Raji (cell line): ENCODE data around the gene KCTD11.

ENCODE experiments used
- POLR2A ChIP-seq: IDR thresholded peaks from 2 replicates; pipeline ENCODE4 v1.6.1; 2011; ENCODE audit warnings: low read depth, low read length, control low read depth; ENCODE audit not compliant: insufficient read depth

The KCTD11 gene

GRCh38 chr17:7382901-7383300, 30.9 kb downstream of the KCTD11 start:
- TF ChIP-seq POLR2A = no peak

DNA sequence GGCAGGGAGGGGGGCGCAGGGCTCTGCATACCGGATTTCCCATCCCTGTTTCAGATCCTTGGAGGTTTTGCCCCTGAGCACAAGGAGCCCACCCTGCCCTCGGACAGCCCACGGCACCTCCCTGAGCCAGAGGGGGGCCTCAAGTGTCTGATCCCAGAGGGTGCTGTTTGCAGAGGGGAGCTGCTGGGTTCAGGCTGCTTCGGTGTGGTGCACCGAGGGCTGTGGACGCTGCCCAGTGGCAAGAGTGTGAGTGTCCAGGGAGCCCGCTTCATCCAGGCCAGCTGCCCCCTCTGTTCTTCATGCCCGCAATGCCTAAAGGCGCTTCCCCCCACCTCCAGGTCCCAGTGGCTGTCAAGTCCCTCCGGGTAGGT, 31.4 kb downstream of the KCTD11 start:
- no peak for TF ChIP-seq POLR2A

DNA sequence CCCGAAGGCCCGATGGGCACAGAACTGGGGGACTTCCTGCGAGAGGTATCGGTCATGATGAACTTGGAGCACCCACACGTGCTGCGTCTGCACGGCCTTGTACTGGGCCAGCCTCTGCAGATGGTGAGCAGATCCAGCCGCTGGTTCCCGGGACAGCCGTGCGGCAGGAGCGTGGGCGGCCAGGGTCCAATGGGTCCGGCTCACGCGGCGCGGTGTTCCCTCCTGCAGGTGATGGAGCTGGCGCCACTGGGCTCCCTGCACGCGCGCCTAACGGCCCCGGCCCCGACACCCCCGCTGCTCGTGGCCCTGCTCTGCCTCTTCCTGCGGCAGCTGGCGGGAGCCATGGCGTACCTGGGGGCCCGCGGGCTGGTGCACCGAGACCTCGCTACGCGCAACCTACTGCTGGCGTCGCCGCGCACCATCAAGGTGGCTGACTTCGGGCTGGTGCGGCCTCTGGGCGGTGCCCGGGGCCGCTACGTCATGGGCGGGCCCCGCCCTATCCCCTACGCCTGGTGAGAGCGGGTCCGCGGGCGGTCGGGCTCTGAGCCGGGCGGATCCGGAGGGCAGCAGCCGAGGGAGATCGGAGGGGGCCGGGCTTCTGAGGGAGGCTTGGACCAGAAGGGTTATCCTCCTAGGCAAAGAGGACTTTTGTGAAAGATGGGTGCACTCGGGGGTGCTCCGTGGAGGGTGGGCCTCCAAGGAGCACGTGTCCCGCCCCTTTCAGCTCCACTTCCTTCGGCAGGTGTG, 32.0 kb downstream of the KCTD11 start:
- no peak; the same call in 1 of the 2 replicates for TF ChIP-seq POLR2A

DNA sequence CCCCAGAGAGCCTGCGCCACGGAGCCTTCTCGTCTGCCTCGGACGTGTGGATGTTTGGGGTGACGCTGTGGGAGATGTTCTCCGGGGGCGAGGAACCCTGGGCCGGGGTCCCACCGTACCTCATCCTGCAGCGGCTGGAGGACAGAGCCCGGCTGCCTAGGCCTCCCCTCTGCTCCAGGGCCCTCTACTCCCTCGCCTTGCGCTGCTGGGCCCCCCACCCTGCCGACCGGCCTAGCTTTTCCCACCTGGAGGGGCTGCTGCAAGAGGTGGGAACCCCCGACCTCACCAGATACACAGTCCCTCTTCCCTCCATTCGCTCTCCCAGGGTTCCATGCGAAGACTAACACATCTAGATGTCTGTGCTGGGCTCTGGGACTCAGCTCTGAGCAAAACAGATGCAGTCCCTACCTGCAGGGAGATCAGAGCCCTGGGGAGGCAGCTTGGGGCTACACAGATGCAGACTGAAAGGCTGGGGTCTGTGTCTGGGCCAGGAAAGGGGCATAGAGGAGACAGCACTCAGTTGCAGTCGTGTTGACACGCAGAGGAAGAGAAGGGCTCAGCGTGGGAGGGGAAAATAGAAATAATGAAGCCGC, 32.6 kb downstream of the KCTD11 start:
- no peak for TF ChIP-seq POLR2A

GRCh38 chr17:7388856-7389255, 36.9 kb downstream of the KCTD11 start:
- no peak for TF ChIP-seq POLR2A

DNA sequence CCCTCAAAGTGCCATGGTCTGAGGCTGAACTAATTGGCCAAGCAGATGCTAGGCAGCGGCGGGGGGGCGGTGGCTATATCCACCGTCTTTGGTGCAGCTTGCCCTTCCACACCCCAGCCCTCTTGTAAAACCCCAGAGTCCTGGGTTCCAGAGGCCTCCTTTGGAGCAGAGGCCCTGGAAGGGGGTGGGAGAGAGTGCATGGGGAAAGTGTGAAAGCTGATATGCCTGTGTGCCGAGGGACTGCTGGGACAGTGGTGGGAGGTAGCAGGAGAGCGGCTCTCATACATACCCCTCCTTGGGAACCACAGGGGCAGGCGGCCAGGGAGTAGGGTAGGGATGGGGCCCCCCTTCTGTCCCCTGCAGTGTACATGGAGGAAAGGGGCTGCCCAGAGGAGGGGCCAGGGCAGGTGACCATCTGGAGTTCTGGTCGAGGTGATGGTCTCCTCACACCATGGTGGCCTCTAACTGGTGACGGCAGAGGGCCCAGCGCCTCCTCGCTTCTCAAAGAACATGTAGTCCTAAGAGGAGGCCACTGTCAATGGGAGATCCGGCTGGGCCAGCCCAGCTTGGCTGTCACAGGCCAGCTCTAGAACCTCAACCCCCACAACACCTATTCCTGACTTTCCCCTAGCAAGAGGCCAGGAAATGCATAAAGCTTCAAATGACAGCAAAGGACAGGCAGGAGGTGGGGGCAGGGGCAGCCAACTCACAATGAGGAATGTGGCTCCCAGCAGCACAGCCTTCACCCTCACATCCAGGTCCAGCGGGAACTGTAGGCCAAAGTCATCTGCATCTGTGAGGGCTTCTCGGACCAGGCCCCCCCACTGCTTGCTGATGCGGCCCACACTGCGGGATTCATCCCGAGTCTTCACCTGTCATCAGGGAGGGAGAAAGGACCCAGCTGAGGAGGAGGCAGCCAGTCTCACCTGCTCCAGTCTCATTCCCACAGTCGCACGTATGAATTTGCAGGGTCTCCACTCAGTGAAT, 38.3 kb downstream of the KCTD11 start:
- TF ChIP-seq POLR2A = no peak

DNA sequence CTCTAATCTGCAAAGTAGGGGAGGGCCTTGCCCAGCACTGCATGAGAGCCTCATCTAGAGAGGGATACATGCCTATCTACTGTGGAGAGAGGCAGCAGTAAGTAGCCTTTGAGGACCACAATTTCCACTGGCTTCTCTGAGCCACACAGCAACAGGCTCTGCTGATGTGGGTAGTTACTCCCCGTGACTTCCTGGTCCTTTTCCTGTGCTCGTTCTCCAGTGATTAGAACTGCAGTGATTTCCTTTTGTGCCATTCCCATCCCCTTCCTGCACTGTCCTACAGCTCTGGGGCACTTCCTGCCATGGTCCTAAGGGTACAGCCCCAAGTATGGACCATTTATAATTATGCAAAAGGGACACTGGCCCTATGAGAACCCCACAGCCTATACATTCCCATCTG, 39.3 kb downstream of the KCTD11 start:
- no peak for TF ChIP-seq POLR2A

- TF ChIP-seq POLR2A = no peak
Observed at GRCh38 chr17:7392696-7393612, 41.0 kb downstream of the KCTD11 start.

GRCh38 chr17:7393613-7394451, 41.9 kb downstream of the KCTD11 start:
- no peak for TF ChIP-seq POLR2A

- peak; percentile 79 for TF ChIP-seq POLR2A
Observed at GRCh38 chr17:7394452-7395191, 42.7 kb downstream of the KCTD11 start, which contains the start of gene PLSCR3. Gene PLSCR3, minus strand, starts transcription at chr17:7394525. Its CDS starts 415 bp downstream, at chr17:7394110.

- TF ChIP-seq POLR2A = 0 out of 2 replicates have a peak, but pooled peaks have one; percentile 28
Observed at GRCh38 chr17:7396147-7396546, 44.2 kb downstream of the KCTD11 start.

DNA sequence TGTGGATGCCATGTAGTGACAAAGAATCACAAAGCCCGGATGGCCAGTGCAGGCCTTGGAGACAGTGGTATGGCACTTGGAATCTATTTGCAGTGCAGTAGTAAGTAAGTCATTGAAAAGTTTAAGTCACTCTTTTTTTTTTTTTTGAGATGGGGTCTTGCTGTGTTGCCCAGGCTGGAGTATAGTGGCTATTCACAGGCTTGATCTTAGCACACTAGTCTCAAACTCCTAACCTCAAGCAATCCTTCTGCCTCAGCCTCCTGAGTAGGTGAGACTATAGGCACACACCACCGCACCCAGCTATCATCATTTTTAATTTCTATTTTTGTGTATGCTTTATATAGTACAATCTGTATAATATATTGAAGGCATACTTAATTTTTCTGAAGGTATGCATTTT, 46.6 kb downstream of the KCTD11 start:
- peak; percentile 2; the same call in 1 of the 2 replicates for TF ChIP-seq POLR2A
